Measurements from ENCODE around the gene TMEM200A. TPM values are rescaled to one million over a fixed set of nuclear protein-coding genes. Genes with fewer than 3 reads are reported as not detected.

TMEM200A gene
- total and polyA plus RNA-seq, 2 of the 8 experiments (the other 6 are each of a cell fraction or from before 2014, with no cell fraction given), result 6.2 to 13.9 TPM

DNA sequence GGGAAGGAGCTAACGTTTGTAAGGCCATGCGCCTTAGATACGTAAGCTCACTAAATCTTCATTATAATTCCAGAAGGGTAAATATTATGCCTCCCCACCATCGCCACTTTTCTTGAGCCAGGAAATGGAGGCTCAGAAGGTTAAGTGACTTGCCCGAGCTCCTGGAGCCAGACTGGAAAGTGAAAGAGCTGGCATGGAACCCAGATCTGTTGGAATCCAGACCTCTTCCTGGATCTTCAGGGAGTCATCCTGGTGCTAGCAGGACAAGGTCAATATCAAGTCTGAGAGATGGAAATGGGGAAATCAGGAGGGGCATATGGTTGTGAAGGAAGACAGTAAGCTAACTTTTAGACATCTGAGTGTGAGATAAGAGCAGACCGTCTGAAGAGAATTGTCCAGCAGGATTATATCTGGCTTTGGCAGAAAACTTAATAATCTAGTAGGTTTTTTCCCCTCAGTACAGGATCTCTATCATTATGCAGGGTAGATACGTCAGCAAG, 6.2 kb downstream of the TMEM200A start:
- no peak overlapping the region for H3K9ac ChIP-seq (replicated peaks in 1 of 4; ENCODE audit: extremely low read depth in 1 of 4, low read depth in 3 of 4, low read length in 3 of 4)
- H2BK15ac ChIP-seq (ENCODE audit: low read length), result no peak overlapping the region
- H3K4me1 ChIP-seq (replicated peaks in 1 of 4; ENCODE audit: control insufficient read depth in 3 of 4, insufficient read depth in 4 of 4, low read length in 3 of 4), result peaks cover 0 to 10% (median 3%) of the 10 kb centered on the region in 4 experiments; a peak in 3 of 7 replicates
- H4K5ac ChIP-seq (ENCODE audit: insufficient read length, low read depth, low read length), result no peak overlapping the region
- H3K36me3 ChIP-seq (ENCODE audit: control insufficient read depth in 2 of 4, insufficient read depth in 4 of 4, low read length in 3 of 4), result no peaks in the 10 kb centered on the region
- DNase-seq (ENCODE audit: low read depth in 1 of 2, low spot score in 2 of 2) (no peak), FAIRE-seq (no peak)
- no peaks in the 10 kb centered on the region for H3K9me3 ChIP-seq (ENCODE audit: insufficient read depth in 2 of 2, low read depth in 1 of 2, low read length in 1 of 2)
- no peak overlapping the region for H3K56ac ChIP-seq (replicated peaks; ENCODE audit: insufficient read length, low read depth, low read length)
- peaks cover 0 to 27% of the 10 kb centered on the region in 2 experiments; a peak in 2 of 4 replicates for H3K79me2 ChIP-seq (ENCODE audit: control insufficient read depth in 1 of 2, insufficient read depth in 2 of 2, low read length in 2 of 2)
- H2AK5ac ChIP-seq (ENCODE audit: low read depth, low read length), result no peak overlapping the region
- H3K14ac ChIP-seq (ENCODE audit: insufficient read length), result no peak overlapping the region
- H4K91ac ChIP-seq (replicated peaks; ENCODE audit: insufficient read length, low read length), result no peak overlapping the region
- H3K27me3 ChIP-seq (replicated peaks in 1 of 4; ENCODE audit: control insufficient read depth in 3 of 4, extremely low read depth in 1 of 4, insufficient read depth in 3 of 4, low read length in 3 of 4), result no peaks in the 10 kb centered on the region
- H2BK5ac ChIP-seq (ENCODE audit: low read depth, low read length), result no peak overlapping the region
- POLR2A ChIA-PET (ENCODE audit: partially characterized antibody), result no interaction called here
- no peaks in the 10 kb centered on the region for H3K23me2 ChIP-seq (ENCODE audit: low read depth, low read length)
- 86% methylated on average over 7 of the region's 7 CpGs; no CpG with 5 or more reads in 1 of the 2 experiments for WGBS, 2 experiments (ENCODE audit: extremely low coverage in 1 of 2, insufficient coverage in 1 of 2, insufficient read length in 1 of 2, insufficient replicate concordance in 2 of 2, low coverage in 1 of 2, low lambda C conversion rate in 2 of 2, missing lambda C conversion rate in 1 of 2)
- H3K4ac ChIP-seq (replicated peaks; ENCODE audit: insufficient read length, low read depth, low read length), result no peak overlapping the region
- no peak overlapping the region for H2BK20ac ChIP-seq (ENCODE audit: low read length)
- H4K8ac ChIP-seq (ENCODE audit: extremely low read depth, insufficient read depth, low read length), result no peak overlapping the region
- no peak overlapping the region for H2AFZ ChIP-seq (ENCODE audit: low read length)
- TF ChIP-seq HDAC2 (IDR thresholded peaks at IDR 0.05; ENCODE audit: borderline replicate concordance in 1 of 2, low read depth in 2 of 2, low read length in 2 of 2), result no peak
- TF ChIP-seq SIN3A (conservative IDR thresholded peaks at IDR 0.05 in 1 of 2, IDR thresholded peaks at IDR 0.05 in 1 of 2; ENCODE audit: low read depth in 1 of 2, low read length in 2 of 2), result no peak
- H3K4me2 ChIP-seq (ENCODE audit: insufficient read depth in 1 of 2, low read depth in 2 of 2, low read length in 2 of 2), result no peak overlapping the region
- CTCF ChIA-PET (ENCODE audit: partially characterized antibody), result interaction anchor here (0.7 kb wide), 1 partner anchor 326 kb away, joined by 4 read pairs; no protein-coding TSS in a partner anchor
- H2BK12ac ChIP-seq (ENCODE audit: low read depth, low read length), result no peak overlapping the region
- no peak overlapping the region for H3K4me3 ChIP-seq (ENCODE audit: extremely low read depth in 1 of 4, insufficient read depth in 2 of 4, low read depth in 3 of 4, low read length in 4 of 4)
- H4K20me1 ChIP-seq (replicated peaks in 1 of 2; ENCODE audit: control insufficient read depth in 1 of 2, insufficient read depth in 2 of 2, low read length in 2 of 2), result peaks cover 2 to 5% of the 10 kb centered on the region in 2 experiments
- H3K79me1 ChIP-seq (ENCODE audit: low read depth, low read length), result no peaks in the 10 kb centered on the region
- no peak overlapping the region for H3K27ac ChIP-seq (ENCODE audit: low read depth, low read length)
- no peak overlapping the region for H3K23ac ChIP-seq (ENCODE audit: insufficient read length)
- no peak overlapping the region for H2BK120ac ChIP-seq (replicated peaks; ENCODE audit: low read depth, low read length)
- H3K18ac ChIP-seq (ENCODE audit: extremely low read depth, low read length), result no peak overlapping the region
